IPS-15b (cell line): ENCODE data around the gene TTYH3.

Experiments used
- H3K27me3 ChIP-seq: one replicate; pipeline ENCODE4 v1.6.1; 2013; ENCODE audit warnings: low read length; ENCODE audit not compliant: control insufficient read depth, insufficient read depth
- H3K36me3 ChIP-seq: one replicate; pipeline ENCODE4 v1.6.1; 2013; ENCODE audit warnings: low read length; ENCODE audit not compliant: control insufficient read depth, insufficient read depth
- H3K4me1 ChIP-seq: one replicate; pipeline ENCODE4 v1.6.1; 2013; ENCODE audit warnings: mild to moderate bottlenecking, low read length; ENCODE audit not compliant: control insufficient read depth, insufficient read depth
- H3K4me3 ChIP-seq: one replicate; pipeline ENCODE4 v1.5.1; 2013; ENCODE audit warnings: low read depth, low read length
- H3K9ac ChIP-seq: one replicate; pipeline ENCODE4 v1.6.1; 2013; ENCODE audit warnings: low read depth, mild to moderate bottlenecking, low read length
- H3K9me3 ChIP-seq: one replicate; pipeline ENCODE4 v1.6.1; 2013; ENCODE audit warnings: mild to moderate bottlenecking, low read length; ENCODE audit not compliant: control insufficient read depth, insufficient read depth

The TTYH3 gene

GRCh38 chr7:2708041-2708440, 76.3 kb downstream of the TTYH3 start:
- Histone ChIP-seq H3K4me1 (no peaks in the 10 kb centered on the region), H3K27me3 (no peaks in the 10 kb centered on the region), H3K9me3 (no peaks in the 10 kb centered on the region), H3K4me3 (no peak overlapping the region), H3K36me3 (peaks cover 8% of the 10 kb centered on the region), H3K9ac (no peak overlapping the region)

GRCh38 chr7:2708547-2709310, 76.9 kb downstream of the TTYH3 start:
- Histone ChIP-seq H3K4me3 (no peak overlapping the region), H3K4me1 (no peaks in the 10 kb centered on the region), H3K36me3 (peaks cover 8% of the 10 kb centered on the region), H3K9ac (no peak overlapping the region), H3K9me3 (no peaks in the 10 kb centered on the region), H3K27me3 (no peaks in the 10 kb centered on the region)

- H3K36me3 ChIP-seq, result peaks cover 8% of the 10 kb centered on the region
- H3K27me3 ChIP-seq, result no peaks in the 10 kb centered on the region
- peak overlapping the region; percentile 24 for H3K9ac ChIP-seq
- H3K4me3 ChIP-seq, result no peak overlapping the region
- no peaks in the 10 kb centered on the region for H3K4me1 ChIP-seq
- no peaks in the 10 kb centered on the region for H3K9me3 ChIP-seq
Observed at GRCh38 chr7:2709553-2710285, 77.9 kb downstream of the TTYH3 start.

GRCh38 chr7:2710286-2710655, 78.5 kb downstream of the TTYH3 start:
- Histone ChIP-seq H3K36me3 (peaks cover 9% of the 10 kb centered on the region), H3K9ac (peak overlapping the region; percentile 24)

GRCh38 chr7:2710901-2711551, 79.2 kb downstream of the TTYH3 start:
- no peaks in the 10 kb centered on the region for H3K4me1 ChIP-seq
- H3K9me3 ChIP-seq, result no peaks in the 10 kb centered on the region
- no peaks in the 10 kb centered on the region for H3K27me3 ChIP-seq
- no peak overlapping the region for H3K4me3 ChIP-seq
- peaks cover 10% of the 10 kb centered on the region for H3K36me3 ChIP-seq
- H3K9ac ChIP-seq, result no peak overlapping the region

More at GRCh38 chr7:2710286-2710655, 78.5 kb downstream of the TTYH3 start:
- Histone ChIP-seq H3K9me3 (no peaks in the 10 kb centered on the region), H3K27me3 (no peaks in the 10 kb centered on the region), H3K4me1 (no peaks in the 10 kb centered on the region), H3K4me3 (no peak overlapping the region)

- H3K9ac ChIP-seq, result no peak overlapping the region
- no peak overlapping the region for H3K4me3 ChIP-seq
- H3K36me3 ChIP-seq, result peaks cover 12% of the 10 kb centered on the region
- no peaks in the 10 kb centered on the region for H3K27me3 ChIP-seq
- H3K9me3 ChIP-seq, result no peaks in the 10 kb centered on the region
- H3K4me1 ChIP-seq, result no peaks in the 10 kb centered on the region
Observed at GRCh38 chr7:2711895-2712675, 80.3 kb downstream of the TTYH3 start.

GRCh38 chr7:2713370-2713769, 81.6 kb downstream of the TTYH3 start:
- H3K4me1 ChIP-seq, result no peaks in the 10 kb centered on the region
- no peaks in the 10 kb centered on the region for H3K27me3 ChIP-seq
- H3K9me3 ChIP-seq, result no peaks in the 10 kb centered on the region
- H3K36me3 ChIP-seq, result peaks cover 20% of the 10 kb centered on the region
- no peak overlapping the region for H3K9ac ChIP-seq
- no peak overlapping the region for H3K4me3 ChIP-seq

- Histone ChIP-seq H3K36me3 (peaks cover 21% of the 10 kb centered on the region), H3K9ac (no peak overlapping the region), H3K9me3 (no peaks in the 10 kb centered on the region), H3K4me1 (no peaks in the 10 kb centered on the region), H3K27me3 (no peaks in the 10 kb centered on the region), H3K4me3 (no peak overlapping the region)
Observed at GRCh38 chr7:2713978-2714377, 82.2 kb downstream of the TTYH3 start.
